Sciatic nerve (tissue), 2 donors: ENCODE data around the gene CER1. TPM values are rescaled to one million over a fixed set of nuclear protein-coding genes. Genes with fewer than 3 reads are reported as not detected.
A peak's percentile ranks its signal among the peaks of the same experiment; 100 is the strongest.

Experiments used
- ATAC-seq: fragments of 200-7000 bp; cut with Tn5 transposase; one replicate; pipeline ENCODE4 v1.9.1; 2020; ENCODE audit warnings: mild to moderate bottlenecking, moderate library complexity
- DNase-seq: peaks from one replicate; pipeline ENCODE4 v3.0.0-alpha.2; 2020; ENCODE audit warnings: low spot score
- intact Hi-C: fragments of 100-400 bp; cut with DNase I; formaldehyde crosslinking; loops from one replicate; pipeline ENCODE4 v1.14.2; 2022
- total RNA-seq: library from RNA; stranded (reverse); fragmentation: NEBNext Ultra II Directional; extraction: Animal tissue kit (Norgen Biotek cat#: 25700); gene quantifications from one replicate; pipeline ENCODE4 v1.2.1, GENCODE V29; 2021
- donor health status: DM: no; HTN: no; CAD: no.
- donor health status: DM: no; HTN: no; CAD: no.

The CER1 gene, protein sequence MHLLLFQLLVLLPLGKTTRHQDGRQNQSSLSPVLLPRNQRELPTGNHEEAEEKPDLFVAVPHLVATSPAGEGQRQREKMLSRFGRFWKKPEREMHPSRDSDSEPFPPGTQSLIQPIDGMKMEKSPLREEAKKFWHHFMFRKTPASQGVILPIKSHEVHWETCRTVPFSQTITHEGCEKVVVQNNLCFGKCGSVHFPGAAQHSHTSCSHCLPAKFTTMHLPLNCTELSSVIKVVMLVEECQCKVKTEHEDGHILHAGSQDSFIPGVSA
- not detected for total RNA-seq

DNA sequence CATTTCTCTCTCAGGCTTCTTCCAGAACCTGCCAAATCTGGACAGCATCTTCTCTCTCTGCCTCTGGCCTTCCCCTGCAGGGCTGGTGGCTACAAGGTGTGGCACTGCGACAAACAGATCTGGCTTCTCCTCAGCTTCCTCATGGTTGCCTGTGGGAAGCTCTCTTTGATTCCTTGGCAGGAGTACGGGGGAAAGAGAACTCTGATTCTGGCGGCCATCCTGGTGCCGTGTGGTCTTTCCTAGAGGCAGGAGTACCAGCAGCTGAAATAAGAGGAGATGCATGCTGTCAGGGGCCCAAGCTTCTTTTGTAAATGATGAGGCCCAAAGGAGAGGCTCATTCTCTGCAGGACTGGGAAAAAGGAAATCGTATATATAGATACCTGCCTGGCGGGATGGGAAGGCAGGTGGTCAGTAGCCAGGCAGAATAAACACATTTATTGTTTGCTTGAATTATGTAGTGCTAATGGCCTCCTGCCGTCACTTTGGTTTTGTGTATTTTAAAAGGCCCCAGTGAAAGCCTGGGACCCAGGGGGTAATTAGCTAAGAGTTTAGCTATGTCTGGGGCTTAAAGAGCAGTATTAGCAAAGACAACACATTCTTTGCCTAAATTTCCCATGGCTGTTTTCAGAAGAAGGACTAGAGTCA lies at the start of gene CER1:
Gene CER1, minus strand, starts transcription at position 343 of the 645 bp plus-strand sequence. Its CDS starts 61 bp downstream, at position 282.
- no peak for ATAC-seq
- DNase-seq, result no peak
- intact Hi-C loops, result no loop called here

DNA sequence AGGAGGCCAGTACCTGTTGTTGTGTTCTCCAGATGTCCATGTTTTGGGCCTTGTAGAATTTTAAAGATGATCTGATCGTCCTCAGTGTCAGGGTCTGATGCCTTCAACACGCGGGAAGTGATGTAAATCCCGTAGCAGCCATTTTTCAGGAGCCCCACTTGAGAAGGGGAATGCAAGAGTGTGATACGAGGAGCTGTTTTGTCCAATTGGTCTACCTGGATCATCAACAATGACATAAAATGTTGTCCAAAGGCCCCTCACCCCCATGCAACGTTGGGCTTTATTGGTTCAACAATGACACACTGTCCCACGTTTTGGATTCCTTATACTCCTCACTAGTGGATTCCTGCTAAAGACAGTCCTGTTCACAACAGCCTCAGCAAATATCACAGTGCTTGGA lies 48.1 kb upstream of the CER1 start:
- intact Hi-C loops, result no loop called here
- ATAC-seq, result no peak
- no peak for DNase-seq

DNA sequence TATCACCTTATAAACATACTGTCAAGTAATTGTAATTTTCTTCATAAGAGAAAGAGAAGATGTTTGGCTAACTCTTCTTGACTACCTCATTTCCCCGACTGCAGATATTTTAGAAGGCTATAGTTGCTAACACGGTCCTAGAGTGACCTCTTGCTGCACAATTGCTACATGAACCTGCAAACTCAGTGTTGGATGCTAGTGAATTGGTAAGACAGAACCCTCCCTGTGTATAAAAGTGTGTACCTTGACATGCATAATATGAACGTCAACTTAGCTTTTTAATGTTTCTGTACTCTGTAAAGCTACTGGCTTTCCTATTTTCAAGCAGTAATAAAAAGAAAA lies 46.7 kb upstream of the CER1 start:
- DNase-seq (no peak), ATAC-seq (peak; percentile 74)
- intact Hi-C loops, result no loop called here

DNA sequence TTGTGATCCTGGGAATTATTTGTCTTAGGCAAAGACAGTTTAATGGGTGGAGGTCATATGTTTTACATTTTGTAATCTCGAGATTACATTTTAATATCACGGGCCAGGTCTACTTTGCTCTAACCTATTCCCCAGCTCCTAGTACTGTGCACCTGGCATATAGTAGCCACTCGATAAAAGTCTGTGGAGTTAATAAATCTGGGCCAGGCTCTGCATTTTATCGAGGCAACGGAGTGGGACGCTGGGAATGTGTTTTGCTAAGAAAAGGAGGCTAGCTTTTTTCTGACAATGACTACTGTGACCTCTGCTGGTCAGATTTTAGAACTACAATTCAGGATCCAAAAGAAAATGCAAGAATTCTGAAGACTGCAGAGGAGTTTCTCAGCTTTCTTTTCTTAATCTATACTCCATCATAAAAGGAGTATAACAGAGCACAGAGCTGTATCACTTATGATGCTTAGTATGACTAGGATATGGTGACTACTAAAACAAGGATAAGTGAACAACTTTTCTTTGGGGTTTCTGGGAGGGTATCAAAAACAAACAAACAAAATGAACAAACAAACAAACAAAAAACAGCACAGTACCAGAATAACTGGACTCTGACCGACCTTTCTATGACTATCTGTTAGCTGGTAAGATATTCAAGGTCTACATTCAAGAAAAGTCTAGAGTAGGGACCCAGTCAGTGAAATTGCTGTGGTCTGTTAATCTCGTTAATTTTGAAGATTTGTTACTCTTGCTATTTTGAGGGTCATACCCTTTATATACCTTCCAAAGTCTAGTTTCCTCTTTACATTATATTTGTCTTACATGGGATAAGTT lies 46.1 kb upstream of the CER1 start:
- peak; percentile 59 for ATAC-seq
- intact Hi-C loops, result no loop called here
- DNase-seq, result no peak

DNA sequence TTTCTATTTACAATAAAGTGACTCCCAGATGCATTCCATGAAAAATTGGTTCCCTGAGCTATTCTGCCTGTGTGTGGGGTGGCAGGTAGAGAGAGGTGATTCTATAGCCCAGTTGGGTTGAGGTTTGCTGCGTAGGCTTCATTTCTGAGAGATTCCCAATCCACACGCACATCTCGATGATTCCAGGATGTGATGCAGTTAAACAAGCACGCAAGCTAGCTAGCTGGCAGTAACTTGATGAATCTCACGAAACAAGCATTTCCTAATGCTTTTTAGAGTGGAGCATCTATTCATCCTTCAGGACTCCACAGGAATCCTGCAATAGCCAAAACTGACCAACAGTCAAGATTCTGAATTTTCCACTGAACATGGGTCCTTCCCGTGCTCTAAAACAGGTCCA lies 43.8 kb upstream of the CER1 start:
- DNase-seq (no peak), ATAC-seq (no peak)
- intact Hi-C loops, result no loop called here

- ATAC-seq (no peak), DNase-seq (no peak)
- intact Hi-C loops, result no loop called here
Measured at GRCh38 chr9:14761584-14761983, 39.1 kb upstream of the CER1 start.

GRCh38 chr9:14760060-14760459 lies 37.5 kb upstream of the CER1 start:
- intact Hi-C loops, result no loop called here
- DNase-seq (no peak), ATAC-seq (no peak)

GRCh38 chr9:14756291-14756690 lies 33.8 kb upstream of the CER1 start:
- intact Hi-C loops, result no loop called here
- ATAC-seq, result peak; percentile 32
- no peak for DNase-seq

DNA sequence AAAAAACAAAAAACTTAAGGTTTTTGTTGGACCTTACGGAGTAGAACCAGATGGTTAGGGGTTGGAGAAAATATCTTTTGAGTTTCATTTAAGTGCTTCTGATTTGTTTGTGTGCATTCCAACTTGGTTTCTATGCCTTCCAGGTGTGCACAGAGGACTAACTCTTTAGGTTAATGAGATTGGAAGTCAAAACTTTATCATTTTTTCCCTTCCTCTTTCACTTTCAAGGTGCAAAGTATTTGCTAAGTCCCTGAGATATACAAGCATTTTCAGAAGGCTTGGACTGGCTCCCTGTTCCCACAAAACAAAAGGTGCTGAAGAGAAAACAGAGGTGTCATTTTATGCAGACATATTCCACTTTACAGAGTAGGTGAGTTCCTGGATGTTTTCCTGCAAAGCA lies 30.3 kb upstream of the CER1 start:
- no peak for DNase-seq
- ATAC-seq, result no peak
- intact Hi-C loops, result no loop called here

DNA sequence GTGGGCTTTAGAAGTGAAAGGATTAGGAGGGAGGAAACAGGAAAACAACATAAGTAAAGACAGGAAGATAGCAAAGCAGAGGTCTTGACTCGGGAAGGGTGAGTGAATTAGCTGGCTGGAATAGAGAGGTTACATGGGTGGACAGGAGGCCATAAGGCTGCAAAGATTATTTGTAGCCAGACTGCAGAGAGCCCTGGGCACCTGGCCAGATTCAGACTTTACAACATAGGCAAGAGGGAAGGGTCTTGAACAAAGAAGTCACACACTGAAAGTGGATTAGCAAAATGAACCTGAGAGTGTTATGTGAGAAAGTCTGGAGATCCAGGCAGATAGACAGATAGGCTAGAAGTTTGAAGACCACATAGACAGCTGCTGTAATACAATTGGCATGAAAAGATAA lies 29.7 kb upstream of the CER1 start:
- no peak for DNase-seq
- intact Hi-C loops, result no loop called here
- no peak for ATAC-seq

GRCh38 chr9:14750821-14751220 lies 28.3 kb upstream of the CER1 start:
- ATAC-seq (peak; percentile 65), DNase-seq (no peak)
- intact Hi-C loops, result no loop called here

GRCh38 chr9:14749741-14750211 lies 27.2 kb upstream of the CER1 start:
- ATAC-seq (no peak), DNase-seq (no peak)
- intact Hi-C loops, result no loop called here

- DNase-seq (no peak), ATAC-seq (no peak)
- intact Hi-C loops, result no loop called here
Measured at GRCh38 chr9:14748373-14748772, 25.8 kb upstream of the CER1 start.

GRCh38 chr9:14747111-14747510 lies 24.6 kb upstream of the CER1 start:
- no peak for DNase-seq
- intact Hi-C loops, result no loop called here
- ATAC-seq, result no peak

- ATAC-seq, result no peak
- DNase-seq, result no peak
- intact Hi-C loops, result no loop called here
Measured at GRCh38 chr9:14746626-14747025, 24.1 kb upstream of the CER1 start.

GRCh38 chr9:14744768-14745167 lies 22.2 kb upstream of the CER1 start:
- ATAC-seq, result no peak

DNA sequence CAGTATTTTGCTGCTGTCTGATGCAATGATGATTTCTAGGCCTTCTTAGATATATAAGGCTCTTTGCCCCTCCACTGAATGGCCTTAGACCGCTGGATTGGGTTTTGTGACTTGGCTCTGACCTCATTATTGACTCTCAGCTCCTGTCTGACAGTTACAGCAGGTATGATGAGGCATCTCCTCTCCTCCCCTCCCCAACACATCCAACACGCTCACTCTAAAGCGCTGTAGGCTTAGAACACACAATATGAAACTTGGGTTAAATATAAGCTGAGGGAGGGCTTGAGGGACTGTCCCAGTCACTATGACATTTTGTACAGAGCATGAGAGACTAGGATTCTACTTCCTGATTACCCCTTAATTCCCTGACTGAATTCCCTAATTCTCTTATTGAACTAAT lies 18.8 kb upstream of the CER1 start:
- intact Hi-C loops, result no loop called here
- no peak for DNase-seq
- ATAC-seq, result no peak

More at GRCh38 chr9:14744768-14745167, 22.2 kb upstream of the CER1 start:
- intact Hi-C loops, result no loop called here
- no peak for DNase-seq

- DNase-seq (no peak), ATAC-seq (no peak)
- intact Hi-C loops, result no loop called here
Measured at GRCh38 chr9:14733133-14733532, 10.6 kb upstream of the CER1 start.

DNA sequence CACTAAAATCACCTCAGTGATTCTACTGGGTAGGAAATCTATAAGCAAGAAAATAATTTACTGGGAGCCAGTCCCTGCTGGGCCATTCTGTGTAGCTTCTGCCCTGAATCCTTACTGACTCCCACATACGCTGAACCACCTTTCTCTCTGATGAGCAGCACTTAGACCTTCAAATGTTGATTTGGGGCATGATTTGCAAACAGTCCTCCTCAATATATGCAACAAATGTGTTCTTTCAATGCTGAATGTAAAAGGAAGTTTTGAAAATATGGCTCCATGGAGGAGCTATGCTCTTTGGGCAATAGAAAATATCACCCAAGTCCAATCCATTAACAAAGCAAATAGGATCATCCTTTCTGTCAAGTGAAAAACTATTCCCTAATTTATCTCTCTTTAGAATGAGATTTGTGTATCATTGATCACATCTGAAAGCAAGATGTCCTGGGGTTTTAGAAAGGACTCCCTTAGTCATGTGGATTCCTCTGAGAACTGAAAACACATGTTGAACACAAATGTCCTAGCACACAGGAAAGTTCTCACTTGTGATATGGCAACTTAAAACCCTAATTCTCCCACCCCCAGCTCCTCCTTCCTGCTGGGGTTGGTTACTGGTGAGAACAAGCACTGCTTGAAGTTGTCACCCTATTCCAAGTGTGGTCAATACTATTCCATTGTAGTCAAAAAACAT lies 8.9 kb upstream of the CER1 start:
- ATAC-seq (no peak), DNase-seq (no peak)
- intact Hi-C loops, result no loop called here
